ENCODE data around the gene PLXNB3. TPM values are rescaled to one million over a fixed set of nuclear protein-coding genes. Genes with fewer than 3 reads are reported as not detected.
A peak's percentile ranks its signal among the peaks of the same experiment; 100 is the strongest.
"Not testable (repeated sequence)": the region's sequence is repeated elsewhere in the genome, so short reads cannot be mapped to it uniquely, and the experiment has no call there.

The PLXNB3 gene
- total RNA-seq, 1 donor from 2014 or later, result 3.3 TPM

DNA sequence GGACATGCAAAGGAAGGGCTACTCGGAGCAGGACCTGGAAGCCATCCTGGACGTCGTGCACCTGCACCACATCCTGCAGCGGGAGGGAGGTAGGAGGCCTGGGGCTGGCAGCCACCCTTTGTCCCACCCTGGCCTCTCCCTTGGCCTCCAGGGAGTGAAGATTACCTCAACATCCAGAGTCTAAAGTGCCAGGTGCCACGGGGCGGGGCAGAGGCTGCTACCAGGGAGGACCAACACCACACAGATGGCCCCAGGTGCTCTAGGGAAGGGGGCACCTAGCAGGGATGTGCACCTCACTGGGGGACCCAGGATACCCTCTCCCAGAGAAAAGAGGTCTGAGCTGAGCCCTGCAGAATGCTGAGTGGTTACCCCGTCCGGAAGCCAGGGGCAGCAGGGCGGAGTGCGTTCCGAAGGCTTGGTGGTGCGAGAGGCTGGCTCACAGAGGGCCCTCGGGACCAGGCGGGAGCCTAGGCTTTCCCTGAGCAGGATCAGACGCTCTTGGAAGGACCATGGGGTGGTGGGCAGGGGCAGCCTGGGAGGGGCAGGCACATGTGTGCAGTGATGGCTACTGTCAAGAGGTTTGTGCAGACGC, 23.3 kb upstream of the PLXNB3 start:
- TF ChIP-seq, protein P1, sequence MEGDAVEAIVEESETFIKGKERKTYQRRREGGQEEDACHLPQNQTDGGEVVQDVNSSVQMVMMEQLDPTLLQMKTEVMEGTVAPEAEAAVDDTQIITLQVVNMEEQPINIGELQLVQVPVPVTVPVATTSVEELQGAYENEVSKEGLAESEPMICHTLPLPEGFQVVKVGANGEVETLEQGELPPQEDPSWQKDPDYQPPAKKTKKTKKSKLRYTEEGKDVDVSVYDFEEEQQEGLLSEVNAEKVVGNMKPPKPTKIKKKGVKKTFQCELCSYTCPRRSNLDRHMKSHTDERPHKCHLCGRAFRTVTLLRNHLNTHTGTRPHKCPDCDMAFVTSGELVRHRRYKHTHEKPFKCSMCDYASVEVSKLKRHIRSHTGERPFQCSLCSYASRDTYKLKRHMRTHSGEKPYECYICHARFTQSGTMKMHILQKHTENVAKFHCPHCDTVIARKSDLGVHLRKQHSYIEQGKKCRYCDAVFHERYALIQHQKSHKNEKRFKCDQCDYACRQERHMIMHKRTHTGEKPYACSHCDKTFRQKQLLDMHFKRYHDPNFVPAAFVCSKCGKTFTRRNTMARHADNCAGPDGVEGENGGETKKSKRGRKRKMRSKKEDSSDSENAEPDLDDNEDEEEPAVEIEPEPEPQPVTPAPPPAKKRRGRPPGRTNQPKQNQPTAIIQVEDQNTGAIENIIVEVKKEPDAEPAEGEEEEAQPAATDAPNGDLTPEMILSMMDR (IDR thresholded peaks at IDR 0.05), result no peak
- intact Hi-C loops (cut with DNase I), result no loop called here
- Histone ChIP-seq H3K36me3 (no peaks in the 10 kb centered on the region), H3K9me3 (no peaks in the 10 kb centered on the region), H3K4me1 (no peaks in the 10 kb centered on the region), H3K27ac (no peak overlapping the region), H3K27me3 (no peaks in the 10 kb centered on the region), H3K4me3 (no peak overlapping the region)
- ATAC-seq (no peak), DNase-seq (no peak)

DNA sequence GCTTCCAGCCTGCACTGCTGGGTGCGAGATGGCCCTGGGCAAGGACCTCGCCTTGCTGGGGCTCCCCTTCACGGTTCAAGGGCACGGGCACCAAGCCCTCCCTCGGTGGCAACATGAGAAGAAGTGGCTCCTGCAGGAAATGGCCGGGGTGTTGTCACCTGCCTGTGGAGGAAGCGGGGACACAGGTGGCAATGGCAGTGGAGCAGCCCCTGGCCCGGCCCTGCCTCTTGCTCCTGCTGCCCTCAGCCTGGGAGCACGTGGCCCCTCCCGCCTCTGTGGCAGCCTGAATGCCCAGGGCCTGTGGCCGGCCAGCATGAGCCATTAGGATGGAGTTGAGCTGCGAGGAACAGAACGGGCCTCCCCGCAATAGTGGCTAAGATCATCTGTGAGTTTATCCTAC, 22.6 kb upstream of the PLXNB3 start:
- no peak for DNase-seq
- Histone ChIP-seq H3K9me3 (no peaks in the 10 kb centered on the region), H3K27ac (no peak overlapping the region), H3K27me3 (no peaks in the 10 kb centered on the region), H3K36me3 (no peaks in the 10 kb centered on the region), H3K4me3 (no peak overlapping the region), H3K4me1 (no peaks in the 10 kb centered on the region)
- no peak for ATAC-seq
- intact Hi-C loops (cut with DNase I), result no loop called here
- TF ChIP-seq, protein P1 (IDR thresholded peaks at IDR 0.05), result no peak

DNA sequence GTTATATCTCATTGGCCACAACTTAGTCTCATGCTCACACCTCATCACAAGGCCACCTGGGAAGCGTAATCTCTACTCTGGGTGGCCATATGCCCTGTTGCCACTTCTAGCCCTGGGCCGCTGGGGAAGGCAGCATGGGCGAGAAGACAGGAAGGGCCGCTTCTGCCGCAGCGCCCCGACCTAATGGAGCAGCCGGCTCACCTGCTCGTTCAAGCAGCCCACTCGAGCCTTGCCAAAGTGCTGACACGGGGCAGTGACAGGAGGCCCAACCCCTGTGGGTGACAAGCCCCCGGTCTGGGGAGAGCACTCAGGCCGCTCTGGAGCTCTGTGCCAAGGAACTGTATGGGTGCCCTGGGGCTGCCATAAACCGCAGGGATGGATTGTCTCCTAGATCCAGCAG, 21.9 kb upstream of the PLXNB3 start:
- H3K9me3 ChIP-seq; H3K27ac ChIP-seq; H3K4me1 ChIP-seq; H3K27me3 ChIP-seq; H3K36me3 ChIP-seq; intact Hi-C loops (cut with DNase I); H3K4me3 ChIP-seq; ATAC-seq; DNase-seq: not testable (repeated sequence)

DNA sequence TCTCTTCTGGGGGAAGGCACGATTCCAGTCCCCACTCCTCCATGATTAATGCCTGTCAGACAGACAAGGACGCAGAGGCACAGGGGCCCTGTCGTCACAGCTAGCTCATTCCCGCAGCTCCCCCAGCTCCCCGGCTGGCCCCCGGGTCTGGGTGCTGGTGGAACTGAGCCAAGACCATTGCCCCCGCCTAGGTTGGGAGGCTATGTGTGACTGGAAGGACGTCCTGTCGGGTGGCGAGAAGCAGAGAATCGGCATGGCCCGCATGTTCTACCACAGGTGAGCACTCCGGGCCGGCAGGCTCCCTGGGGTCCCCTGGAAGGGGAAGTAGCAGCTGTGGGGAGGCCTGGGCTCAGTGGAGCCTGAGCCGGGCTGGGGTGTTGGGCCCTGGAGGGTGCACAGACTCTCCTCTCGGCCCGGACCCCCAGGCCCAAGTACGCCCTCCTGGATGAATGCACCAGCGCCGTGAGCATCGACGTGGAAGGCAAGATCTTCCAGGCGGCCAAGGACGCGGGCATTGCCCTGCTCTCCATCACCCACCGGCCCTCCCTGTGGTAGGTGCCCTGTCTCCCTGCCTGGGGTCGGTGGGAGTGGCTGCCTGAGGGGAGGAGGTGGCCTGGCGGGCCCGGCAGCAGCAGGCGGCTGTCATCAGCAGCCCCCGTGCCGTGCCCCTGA, 21.1 kb upstream of the PLXNB3 start:
- ATAC-seq; H3K9me3 ChIP-seq; DNase-seq; H3K36me3 ChIP-seq; H3K4me3 ChIP-seq; H3K4me1 ChIP-seq; H3K27me3 ChIP-seq; intact Hi-C loops (cut with DNase I); H3K27ac ChIP-seq: not testable (repeated sequence)

DNA sequence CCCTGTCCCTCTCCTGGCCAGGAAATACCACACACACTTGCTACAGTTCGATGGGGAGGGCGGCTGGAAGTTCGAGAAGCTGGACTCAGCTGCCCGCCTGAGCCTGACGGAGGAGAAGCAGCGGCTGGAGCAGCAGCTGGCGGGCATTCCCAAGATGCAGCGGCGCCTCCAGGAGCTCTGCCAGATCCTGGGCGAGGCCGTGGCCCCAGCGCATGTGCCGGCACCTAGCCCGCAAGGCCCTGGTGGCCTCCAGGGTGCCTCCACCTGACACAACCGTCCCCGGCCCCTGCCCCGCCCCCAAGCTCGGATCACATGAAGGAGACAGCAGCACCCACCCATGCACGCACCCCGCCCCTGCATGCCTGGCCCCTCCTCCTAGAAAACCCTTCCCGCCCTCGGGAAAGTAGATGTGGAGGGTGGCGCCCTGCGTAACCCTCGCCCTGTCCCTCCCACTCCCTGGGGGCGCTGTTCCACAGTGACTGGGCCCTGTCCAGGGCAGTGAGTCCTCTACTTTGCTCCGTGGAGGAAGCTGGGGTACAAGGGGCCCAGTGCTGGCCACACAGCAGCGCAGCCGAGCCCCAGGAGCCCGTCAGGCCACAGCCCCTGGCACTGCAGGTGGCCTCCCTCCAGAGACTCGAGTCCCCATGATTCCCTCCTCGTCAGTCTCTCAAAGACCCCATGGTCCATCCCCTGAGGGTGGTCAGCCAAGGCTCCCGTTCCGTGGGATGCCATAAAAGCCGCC, 20.4 kb upstream of the PLXNB3 start:
- ATAC-seq; H3K4me1 ChIP-seq; H3K27me3 ChIP-seq; H3K9me3 ChIP-seq; H3K27ac ChIP-seq; H3K36me3 ChIP-seq; intact Hi-C loops (cut with DNase I): not testable (repeated sequence)
- H3K4me3 ChIP-seq, result peak overlapping the region; percentile 14
- DNase-seq, result peak; percentile 81

DNA sequence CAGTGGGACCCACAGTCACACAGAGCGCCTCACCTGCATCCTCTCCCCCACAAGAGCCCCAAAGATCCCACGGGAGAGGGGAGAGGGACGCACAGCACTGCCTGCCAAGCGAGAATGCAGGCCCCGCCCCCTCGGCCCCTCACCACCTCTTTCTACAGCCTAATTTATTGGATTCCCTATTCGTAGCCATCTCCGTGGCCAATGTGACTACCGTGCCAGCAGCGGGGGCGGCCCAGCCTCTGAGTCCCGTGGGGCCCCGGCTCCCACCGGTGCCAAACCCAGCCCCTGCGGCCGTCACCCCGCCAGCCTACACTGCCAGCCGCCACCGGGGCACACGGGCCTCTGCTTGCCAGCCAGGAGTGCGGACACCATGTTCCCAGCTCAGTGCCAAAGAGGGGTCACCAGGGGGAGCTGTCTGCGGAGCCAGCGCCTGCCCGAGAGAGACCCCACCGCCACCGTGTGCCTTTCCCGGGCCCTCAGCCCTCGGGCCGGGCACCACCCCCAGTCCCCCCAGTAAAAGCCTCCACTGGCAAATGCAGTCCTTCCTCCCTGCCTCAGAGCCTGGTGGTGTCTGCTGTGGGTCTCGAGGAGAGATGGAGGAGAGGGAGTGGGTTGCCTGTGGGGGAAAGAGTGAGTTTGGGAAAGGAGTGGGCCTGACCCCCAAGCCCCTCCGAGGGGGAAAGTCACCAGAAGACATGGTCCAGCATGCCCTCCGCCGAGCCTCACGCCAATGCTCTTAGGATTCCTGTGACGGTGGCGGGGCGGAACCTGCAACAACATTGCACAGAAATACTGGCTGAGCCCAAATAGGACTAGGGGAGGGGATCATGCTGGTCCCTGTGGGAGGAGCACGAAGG, 19.6 kb upstream of the PLXNB3 start:
- no peaks in the 10 kb centered on the region for H3K36me3 ChIP-seq
- ATAC-seq (no peak), DNase-seq (no peak)
- TF ChIP-seq, protein P1 (IDR thresholded peaks at IDR 0.05), result peak; percentile 8
- no peaks in the 10 kb centered on the region for H3K4me1 ChIP-seq
- no peaks in the 10 kb centered on the region for H3K9me3 ChIP-seq
- H3K4me3 ChIP-seq, result peak overlapping the region; percentile 14
- intact Hi-C loops (cut with DNase I), result no loop called here
- no peak overlapping the region for H3K27ac ChIP-seq
- no peaks in the 10 kb centered on the region for H3K27me3 ChIP-seq

DNA sequence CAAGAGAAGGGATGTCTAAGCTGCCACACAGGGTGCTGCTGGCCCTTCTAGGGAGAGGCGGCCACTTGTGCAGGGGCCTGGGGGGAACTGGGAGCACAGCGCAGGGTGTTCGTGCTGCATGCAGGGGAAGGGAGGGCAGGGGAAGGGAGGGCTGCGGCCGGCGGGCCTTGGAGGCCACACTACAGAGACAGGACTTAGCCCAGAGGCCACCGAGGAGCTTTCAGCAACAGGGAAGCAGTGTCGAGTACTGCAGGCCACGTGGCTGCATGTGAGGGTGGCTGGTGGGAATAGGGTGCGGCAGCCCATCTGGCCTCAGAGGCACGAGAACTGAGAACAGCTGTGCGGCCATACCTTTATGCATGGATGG, 19.0 kb upstream of the PLXNB3 start:
- peak; percentile 41 for DNase-seq
- H3K9me3 ChIP-seq; H3K27ac ChIP-seq; intact Hi-C loops (cut with DNase I); H3K27me3 ChIP-seq; ATAC-seq; H3K4me1 ChIP-seq; H3K4me3 ChIP-seq; H3K36me3 ChIP-seq: not testable (repeated sequence)
